H1 (cell line): ENCODE measurements around the gene PHACTR1.

Experiments used
- BCL11A ChIP-seq, 2 experiments: IDR thresholded peaks; one replicate each; pipeline ENCODE4 v1.6.1; 2011; ENCODE audit warnings: low read depth in 2 of 2, low read length in 2 of 2, mild to moderate bottlenecking in 2 of 2
- CBX8 ChIP-seq: fragments of 300-800, 300-1000 bp; sonication (generic); IDR thresholded peaks from 2 replicates; pipeline ENCODE4 v1.7.1; 2016; ENCODE audit warnings: low read depth, low read length, borderline replicate concordance
- CHD2 ChIP-seq: IDR thresholded peaks from 2 replicates; pipeline ENCODE4 v1.6.1; 2012; ENCODE audit warnings: low read length, improper control_type of control experiment
- CTCF ChIP-seq, 3 experiments: IDR thresholded peaks; 1 replicate in 2 of 3; 2 replicates in 1 of 3; pipeline versions ENCODE4 v1.5.1 to v1.6.1; 2011; ENCODE audit warnings: low read length in 3 of 3, mild to moderate bottlenecking in 3 of 3, inconsistent platforms in 2 of 3, low read depth in 1 of 3, moderate library complexity in 1 of 3; ENCODE audit not compliant: insufficient read depth in 1 of 3; ENCODE audit errors: control extremely low read depth in 1 of 3
- EP300 ChIP-seq, 2 experiments: IDR thresholded peaks; 1 replicate in 1 of 2; 2 replicates in 1 of 2; pipeline ENCODE4 v1.6.1; 2011 to 2012; ENCODE audit warnings: low read depth in 2 of 2, low read length in 2 of 2, mild to moderate bottlenecking in 2 of 2, borderline replicate concordance in 1 of 2, inconsistent platforms in 1 of 2, moderate library complexity in 1 of 2
- EZH2 ChIP-seq: fragments of 200-600 bp; sonication (generic); IDR thresholded peaks from 2 replicates; pipeline ENCODE4 v1.7.1; 2012; ENCODE audit warnings: low read depth, mild to moderate bottlenecking, moderate library complexity, low read length, inconsistent platforms; ENCODE audit not compliant: severe bottlenecking
- JUN ChIP-seq: IDR thresholded peaks from 2 replicates; pipeline ENCODE4 v1.6.1; 2011; ENCODE audit warnings: low read depth, mild to moderate bottlenecking, improper control_type of control experiment, low read length
- POLR2A ChIP-seq, 2 experiments: IDR thresholded peaks; 1 replicate in 1 of 2; 2 replicates in 1 of 2; pipeline ENCODE4 v1.6.1; 2011; ENCODE audit warnings: low read depth in 2 of 2, low read length in 2 of 2, mild to moderate bottlenecking in 2 of 2; ENCODE audit errors: control extremely low read depth in 1 of 2
- POLR2AphosphoS5 ChIP-seq: IDR thresholded peaks from 2 replicates; pipeline ENCODE4 v1.6.1; 2011; ENCODE audit warnings: low read depth, low read length
- SIN3A ChIP-seq, 2 experiments: IDR thresholded peaks in 1 of 2; conservative IDR thresholded peaks in 1 of 2; 2 replicates each; pipeline ENCODE4 v1.6.1; 2011 to 2012; ENCODE audit warnings: low read length in 2 of 2, improper control_type of control experiment in 1 of 2, low read depth in 1 of 2, mild to moderate bottlenecking in 1 of 2
- TAF1 ChIP-seq: IDR thresholded peaks from 2 replicates; pipeline ENCODE4 v1.6.1; 2011; ENCODE audit warnings: mild to moderate bottlenecking, low read depth, low read length
- TAF7 ChIP-seq: optimal IDR thresholded peaks from 2 replicates; pipeline ENCODE3; 2011; ENCODE audit warnings: low read depth, mild to moderate bottlenecking, inconsistent platforms, low read length, moderate library complexity, borderline replicate concordance
- USF2 ChIP-seq: IDR thresholded peaks from 2 replicates; pipeline ENCODE4 v1.6.1; 2011; ENCODE audit warnings: low read length, improper control_type of control experiment
- YY1 ChIP-seq: IDR thresholded peaks from 2 replicates; pipeline ENCODE4 v1.6.1; 2011; ENCODE audit warnings: low read depth, mild to moderate bottlenecking, low read length

DNA sequence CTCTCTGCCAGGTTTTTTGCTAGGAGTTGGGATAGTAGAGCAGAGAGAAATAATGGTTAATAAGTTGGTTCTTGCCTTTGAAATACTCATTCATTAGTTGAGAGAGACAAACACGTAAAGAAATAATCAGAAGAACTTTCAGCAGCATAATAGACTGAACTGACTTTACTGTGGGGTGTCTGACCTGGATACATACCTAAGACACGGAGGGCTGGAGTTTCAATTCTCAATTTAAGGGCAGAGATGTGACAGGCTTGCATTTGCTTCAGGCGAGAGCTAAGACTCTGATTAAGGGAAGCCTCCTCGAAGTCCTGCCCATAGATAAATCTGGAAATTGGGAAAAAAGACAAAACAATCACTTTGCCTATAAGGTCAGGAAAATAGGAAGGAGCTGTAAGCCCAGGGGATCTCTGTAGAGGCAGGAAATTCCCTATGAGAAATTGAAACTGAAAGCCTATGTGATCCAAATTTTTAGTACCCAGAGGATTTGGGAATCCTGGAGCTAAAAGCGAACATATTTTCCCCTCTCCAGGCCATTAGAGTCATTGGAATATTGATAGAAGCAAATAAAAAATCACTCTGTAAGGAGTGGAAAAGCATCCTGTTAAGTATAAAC, 276.8 kb downstream of the PHACTR1 start:
- TF ChIP-seq SIN3A (conservative IDR thresholded peaks at IDR 0.05 in 1 of 2, IDR thresholded peaks at IDR 0.05 in 1 of 2; ENCODE audit: low read depth in 1 of 2, low read length in 2 of 2) = no peak
- TF ChIP-seq EZH2 = no peak
- no peak for TF ChIP-seq JUN
- TF ChIP-seq EP300 (IDR thresholded peaks at IDR 0.05; ENCODE audit: borderline replicate concordance in 1 of 2, low read depth in 2 of 2, low read length in 2 of 2) = no peak
- no peak for TF ChIP-seq CBX8
- TF ChIP-seq BCL11A (IDR thresholded peaks at IDR 0.05; ENCODE audit: low read depth in 2 of 2, low read length in 2 of 2) = no peak
- TF ChIP-seq CTCF (IDR thresholded peaks at IDR 0.05; ENCODE audit: control extremely low read depth in 1 of 3, insufficient read depth in 1 of 3, low read depth in 1 of 3, low read length in 3 of 3) = no peak
- TF ChIP-seq POLR2AphosphoS5 = no peak
- TF ChIP-seq USF2 = no peak
- no peak for TF ChIP-seq TAF1
- no peak for TF ChIP-seq POLR2A (IDR thresholded peaks at IDR 0.05; ENCODE audit: control extremely low read depth in 1 of 2, low read depth in 2 of 2, low read length in 2 of 2)
- no peak for TF ChIP-seq TAF7
- TF ChIP-seq CHD2 = no peak
- no peak for TF ChIP-seq YY1
